Uterus (tissue), 4 donors: Measurements from ENCODE around the gene MEMO1. TPM values are rescaled to one million over a fixed set of nuclear protein-coding genes. Genes with fewer than 3 reads are reported as not detected.

ENCODE experiments used
- DNase-seq, 2 donors: peaks; one replicate each; pipeline ENCODE4 v3.0.0-alpha.2; 2019 to 2020
- H3K27ac ChIP-seq, 2 donors: fragments of 200-600 bp; sonication (generic); 1 replicate in 1 of 2; 2 replicates in 1 of 2; pipeline ENCODE4 v1.5.1; 2016 to 2018
- H3K27me3 ChIP-seq, 2 donors: fragments of 200-600 bp; sonication (generic); one replicate each; pipeline ENCODE4 v1.5.1; 2018 to 2019; ENCODE audit warnings: control low read depth in 1 of 2
- H3K36me3 ChIP-seq, 2 donors: fragments of 200-600 bp; sonication (generic); one replicate each; pipeline ENCODE4 v1.5.1; 2019; ENCODE audit warnings: control low read depth in 1 of 2
- H3K4me1 ChIP-seq, 2 donors: fragments of 200-600 bp; sonication (generic); one replicate each; pipeline ENCODE4 v1.5.1; 2018 to 2019; ENCODE audit warnings: control low read depth in 1 of 2
- H3K4me3 ChIP-seq, 2 donors: fragments of 200-600 bp; sonication (generic); 1 replicate in 1 of 2; 2 replicates in 1 of 2; pipeline ENCODE4 v1.5.1; 2018 to 2019; ENCODE audit warnings: mild to moderate bottlenecking in 1 of 2
- H3K9me3 ChIP-seq, 2 donors: fragments of 200-600 bp; sonication (generic); one replicate each; pipeline ENCODE4 v1.5.1; 2019; ENCODE audit warnings: control low read depth in 1 of 2
- CTCF ChIP-seq, 4 experiments: fragments of 200-600 bp in 2 of 4; fragments of 450-650 bp in 2 of 4; sonication (generic) in 2 of 4; IDR thresholded peaks; one replicate each; pipeline ENCODE4 v1.5.1; 2016 to 2019; ENCODE audit warnings: antibody characterized with exemption in 4 of 4, mild to moderate bottlenecking in 2 of 4, moderate library complexity in 1 of 4
- POLR2A ChIP-seq, 2 donors: fragments of 450-650 bp; IDR thresholded peaks; one replicate each; pipeline ENCODE4 v1.6.1; 2016; ENCODE audit warnings: antibody characterized with exemption in 2 of 2, mild to moderate bottlenecking in 1 of 2, moderate library complexity in 1 of 2
- intact Hi-C: fragments of 100-400 bp; cut with DNase I; formaldehyde crosslinking; loops from one replicate; pipeline ENCODE4 v1.15.1; 2023; ENCODE audit warnings: low total_unique reads
- total RNA-seq, 4 donors: library from RNA; depleted of rRNA in 3 of 4; stranded (reverse); fragments of >200 nt in 3 of 4; gene quantifications; one replicate each; pipeline versions ENCODE4 v1.1.0 to v1.2.4, GENCODE V29; 2014 to 2023
- donor health status: DM: yes; HTN: yes; CAD: no.

Gene MEMO1
- total RNA-seq, 4 donors from 2014 or later, result 7.9 to 51.1 (median 23.3) TPM

GRCh38 chr2:31946838-31947237 lies 64.0 kb downstream of the MEMO1 start:
- Histone ChIP-seq H3K4me3 (no peak overlapping the region), H3K9me3 (no peaks in the 10 kb centered on the region), H3K4me1 (no peaks in the 10 kb centered on the region), H3K27me3 (no peaks in the 10 kb centered on the region), H3K27ac (no peak overlapping the region), H3K36me3 (no peaks in the 10 kb centered on the region)
- no peak for TF ChIP-seq CTCF (IDR thresholded peaks at IDR 0.05)
- TF ChIP-seq POLR2A (IDR thresholded peaks at IDR 0.05), result no peak
- no peak for DNase-seq
- intact Hi-C loops, result no loop called here

GRCh38 chr2:31945572-31945935 lies 65.3 kb downstream of the MEMO1 start:
- TF ChIP-seq POLR2A (IDR thresholded peaks at IDR 0.05) (no peak), CTCF (IDR thresholded peaks at IDR 0.05) (no peak)

GRCh38 chr2:31944828-31945571 lies 65.8 kb downstream of the MEMO1 start:
- H3K4me3 ChIP-seq, result no peak overlapping the region
- no peaks in the 10 kb centered on the region for H3K27me3 ChIP-seq
- no peak for DNase-seq
- no peaks in the 10 kb centered on the region for H3K4me1 ChIP-seq
- H3K9me3 ChIP-seq, result no peaks in the 10 kb centered on the region
- TF ChIP-seq CTCF (IDR thresholded peaks at IDR 0.05) (no peak), POLR2A (IDR thresholded peaks at IDR 0.05) (no peak)
- no peaks in the 10 kb centered on the region for H3K36me3 ChIP-seq
- intact Hi-C loops, result no loop called here
- H3K27ac ChIP-seq, result no peak overlapping the region

More at GRCh38 chr2:31945572-31945935, 65.3 kb downstream of the MEMO1 start:
- intact Hi-C loops, result no loop called here
- Histone ChIP-seq H3K9me3 (no peaks in the 10 kb centered on the region), H3K4me1 (no peaks in the 10 kb centered on the region), H3K27me3 (no peaks in the 10 kb centered on the region), H3K36me3 (no peaks in the 10 kb centered on the region), H3K4me3 (no peak overlapping the region), H3K27ac (no peak overlapping the region)
- no peak for DNase-seq

- intact Hi-C loops, result no loop called here
- TF ChIP-seq POLR2A (IDR thresholded peaks at IDR 0.05) (no peak), CTCF (IDR thresholded peaks at IDR 0.05) (no peak)
- DNase-seq, result no peak
Measured at GRCh38 chr2:31943636-31944225, 67.1 kb downstream of the MEMO1 start.

GRCh38 chr2:31940920-31941319 lies 69.9 kb downstream of the MEMO1 start:
- Histone ChIP-seq H3K4me1 (no peaks in the 10 kb centered on the region), H3K9me3 (no peaks in the 10 kb centered on the region), H3K4me3 (no peak overlapping the region), H3K36me3 (no peaks in the 10 kb centered on the region), H3K27ac (no peak overlapping the region), H3K27me3 (no peaks in the 10 kb centered on the region)
- intact Hi-C loops, result no loop called here
- no peak for TF ChIP-seq CTCF (IDR thresholded peaks at IDR 0.05)
- TF ChIP-seq POLR2A (IDR thresholded peaks at IDR 0.05), result no peak
- DNase-seq, result no peak

More at GRCh38 chr2:31943636-31944225, 67.1 kb downstream of the MEMO1 start:
- Histone ChIP-seq H3K27me3 (no peaks in the 10 kb centered on the region), H3K9me3 (no peaks in the 10 kb centered on the region), H3K4me3 (no peak overlapping the region), H3K4me1 (no peaks in the 10 kb centered on the region), H3K27ac (no peak overlapping the region), H3K36me3 (no peaks in the 10 kb centered on the region)
